PC-3 (cell line): ENCODE measurements around the gene VPS26B.

Source experiments
- CTCF ChIP-seq: fragments of 300-600 bp; sonication (generic); conservative IDR thresholded peaks from 2 replicates; pipeline ENCODE4 v1.5.1; 2017; ENCODE audit warnings: antibody characterized with exemption, low read depth, mild to moderate bottlenecking, low read length
- EZH2 ChIP-seq: fragments of 300-600 bp; sonication (generic); IDR thresholded peaks from one replicate; pipeline ENCODE4 v1.6.1; 2017; ENCODE audit warnings: antibody characterized with exemption, mild to moderate bottlenecking, low read length; ENCODE audit not compliant: unreplicated experiment

DNA sequence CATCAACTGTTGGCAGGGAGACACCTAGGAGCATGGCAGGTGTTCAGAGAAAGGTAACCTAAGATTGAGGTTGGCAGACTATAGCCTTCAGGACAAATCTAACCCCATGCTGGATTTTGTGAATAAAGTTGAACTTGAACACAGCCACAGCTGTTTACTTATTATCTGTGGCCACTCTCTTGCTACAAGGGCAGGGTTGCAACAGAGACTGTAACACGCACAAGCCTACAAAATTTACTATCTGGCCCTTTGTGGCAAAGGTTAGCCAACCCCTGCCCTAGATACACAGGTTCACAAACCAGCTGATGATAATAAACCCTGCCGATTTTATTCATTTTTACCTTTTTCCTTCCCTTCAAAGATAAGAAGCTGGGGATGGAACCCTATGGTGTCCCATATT is 26.2 kb downstream of the VPS26B start:
- TF ChIP-seq CTCF, result no peak
- TF ChIP-seq EZH2, result no peak
